Loucy (cell line): ENCODE data around the gene KIFAP3.
"Not testable (repeated sequence)": the region's sequence is repeated elsewhere in the genome, so short reads cannot be mapped to it uniquely, and the experiment has no call there.

Experiments
- EZH2phosphoT487 ChIP-seq: fragments of 200-600 bp; IDR thresholded peaks from 2 replicates; pipeline ENCODE4 v1.6.1; 2018; ENCODE audit warnings: antibody characterized with exemption, mild to moderate bottlenecking, moderate library complexity, borderline replicate concordance
- TF ChIP-seq, protein P1 (sequence below): fragments of 200-600 bp; sonication (generic); conservative IDR thresholded peaks from 2 replicates; pipeline ENCODE4 v1.5.1; 2014; ENCODE audit warnings: mild to moderate bottlenecking, antibody characterized with exemption, low read length

DNA sequence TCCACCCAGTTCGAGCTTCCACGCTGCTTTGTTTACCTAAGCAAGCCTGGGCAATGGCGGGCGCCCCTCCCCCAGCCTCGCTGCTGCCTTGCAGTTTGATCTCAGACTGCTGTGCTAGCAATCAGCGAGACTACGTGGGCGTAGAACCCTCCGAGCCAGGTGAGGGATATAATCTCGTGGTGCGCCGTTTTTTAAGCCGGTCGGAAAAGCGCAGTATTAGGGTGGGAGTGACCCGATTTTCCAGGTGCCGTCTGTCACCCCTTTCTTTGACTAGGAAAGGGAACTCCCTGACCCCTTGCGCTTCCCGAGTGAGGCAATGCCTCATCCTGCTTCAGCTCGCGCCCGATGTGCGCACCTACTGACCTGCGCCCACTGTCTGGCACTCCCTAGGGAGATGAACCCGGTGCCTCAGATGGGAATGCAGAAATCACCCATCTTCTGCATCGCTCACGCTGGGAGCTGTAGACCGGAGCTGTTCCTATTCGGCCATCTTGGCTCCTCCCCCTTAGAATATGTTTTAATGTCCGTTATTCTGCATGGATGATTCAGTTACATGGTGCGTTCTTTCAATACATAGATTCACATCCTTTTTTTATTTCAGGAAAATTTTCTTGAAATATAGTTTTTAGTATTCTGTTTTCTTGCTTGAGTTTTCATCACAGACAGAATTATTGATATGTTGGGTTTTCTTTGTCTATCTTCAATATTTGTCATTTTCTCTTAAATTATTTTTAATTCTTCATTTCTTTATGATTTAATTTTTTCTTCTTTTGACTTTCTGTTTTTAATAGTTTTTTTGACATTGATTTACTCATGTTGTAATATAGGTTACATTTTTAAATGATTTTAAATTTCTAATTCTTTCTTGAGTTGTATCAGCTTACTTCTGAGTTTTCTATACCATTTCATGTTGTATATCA lies 20.5 kb upstream of the KIFAP3 start:
- TF ChIP-seq, protein P1, sequence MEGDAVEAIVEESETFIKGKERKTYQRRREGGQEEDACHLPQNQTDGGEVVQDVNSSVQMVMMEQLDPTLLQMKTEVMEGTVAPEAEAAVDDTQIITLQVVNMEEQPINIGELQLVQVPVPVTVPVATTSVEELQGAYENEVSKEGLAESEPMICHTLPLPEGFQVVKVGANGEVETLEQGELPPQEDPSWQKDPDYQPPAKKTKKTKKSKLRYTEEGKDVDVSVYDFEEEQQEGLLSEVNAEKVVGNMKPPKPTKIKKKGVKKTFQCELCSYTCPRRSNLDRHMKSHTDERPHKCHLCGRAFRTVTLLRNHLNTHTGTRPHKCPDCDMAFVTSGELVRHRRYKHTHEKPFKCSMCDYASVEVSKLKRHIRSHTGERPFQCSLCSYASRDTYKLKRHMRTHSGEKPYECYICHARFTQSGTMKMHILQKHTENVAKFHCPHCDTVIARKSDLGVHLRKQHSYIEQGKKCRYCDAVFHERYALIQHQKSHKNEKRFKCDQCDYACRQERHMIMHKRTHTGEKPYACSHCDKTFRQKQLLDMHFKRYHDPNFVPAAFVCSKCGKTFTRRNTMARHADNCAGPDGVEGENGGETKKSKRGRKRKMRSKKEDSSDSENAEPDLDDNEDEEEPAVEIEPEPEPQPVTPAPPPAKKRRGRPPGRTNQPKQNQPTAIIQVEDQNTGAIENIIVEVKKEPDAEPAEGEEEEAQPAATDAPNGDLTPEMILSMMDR: not testable (repeated sequence)
- TF ChIP-seq EZH2phosphoT487: not testable (repeated sequence)
